HepG2 (cell line): ENCODE results near the gene TEX14. TPM values are rescaled to one million over a fixed set of nuclear protein-coding genes. Genes with fewer than 3 reads are reported as not detected.

ENCODE experiments used
- ATAD3A ChIP-seq: sonication (generic); formaldehyde crosslinking; IDR thresholded peaks from 2 replicates; pipeline ENCODE4 v1.4.0; 2020; ENCODE audit warnings: missing genetic modification reagents
- HES4 ChIP-seq: sonication (generic); formaldehyde crosslinking; IDR thresholded peaks from 2 replicates; pipeline ENCODE4 v1.9.0; 2021; ENCODE audit warnings: mild to moderate bottlenecking, missing genetic modification reagents, borderline replicate concordance
- NCOA1 ChIP-seq: sonication (generic); formaldehyde crosslinking; IDR thresholded peaks from 2 replicates; pipeline ENCODE4 v1.9.0; 2021; ENCODE audit warnings: missing genetic modification reagents
- SATB2 ChIP-seq: sonication (generic); formaldehyde crosslinking; IDR thresholded peaks from 2 replicates; pipeline ENCODE4 v1.5.0; 2020; ENCODE audit warnings: missing genetic modification reagents
- WIZ ChIP-seq: sonication (generic); formaldehyde crosslinking; IDR thresholded peaks from 2 replicates; pipeline ENCODE4 v1.5.1; 2020; ENCODE audit warnings: mild to moderate bottlenecking, missing genetic modification reagents
- ZNF432 ChIP-seq: sonication (generic); formaldehyde crosslinking; IDR thresholded peaks from 2 replicates; pipeline ENCODE4 v1.5.0; 2020; ENCODE audit warnings: missing genetic modification reagents, mild to moderate bottlenecking, borderline replicate concordance
- ZNF570 ChIP-seq: sonication (generic); formaldehyde crosslinking; IDR thresholded peaks from 2 replicates; pipeline ENCODE4 v1.4.0; 2020; ENCODE audit warnings: mild to moderate bottlenecking, missing genetic modification reagents, borderline replicate concordance
- ZNF768 ChIP-seq: sonication (generic); formaldehyde crosslinking; IDR thresholded peaks from 2 replicates; pipeline ENCODE4 v1.4.0; 2020; ENCODE audit warnings: missing genetic modification reagents
- polyA plus RNA-seq, 8 experiments: library from polyadenylated mRNA; depleted of rRNA in 3 of 8; stranded (reverse) in 7 of 8; unstranded in 1 of 8; fragments of >200 nt; fragmentation: Illumina TruSeq in 4 of 8; extraction: Trizol in 4 of 8; gene quantifications; 2 replicates each; pipeline versions ENCODE4 v1.2.1 to v1.2.3, GENCODE V29; 2011 to 2016; ENCODE audit warnings: low read depth in 4 of 8, missing spikeins in 1 of 8, mixed read lengths in 1 of 8; ENCODE audit not compliant: insufficient read depth in 1 of 8
- total RNA-seq, 5 experiments: library from RNA; depleted of rRNA; stranded (reverse); fragments of >200 nt; fragmentation: Illumina TruSeq; extraction: Trizol; gene quantifications; 2 replicates each; pipeline ENCODE4 v1.2.3, GENCODE V29; 2016; ENCODE audit warnings: low read depth in 1 of 5
- TF ChIP-seq, protein P1 (sequence below): sonication (generic); formaldehyde crosslinking; IDR thresholded peaks from 2 replicates; pipeline ENCODE4 v1.9.0; 2021; ENCODE audit warnings: missing genetic modification reagents, mild to moderate bottlenecking, borderline replicate concordance
- TF ChIP-seq, protein P2 (sequence below): sonication (generic); formaldehyde crosslinking; IDR thresholded peaks from 2 replicates; pipeline ENCODE4 v1.8.1; 2023; ENCODE audit warnings: missing genetic modification reagents, mild to moderate bottlenecking, borderline replicate concordance
- TF ChIP-seq, protein P3 (sequence below): sonication (generic); formaldehyde crosslinking; IDR thresholded peaks from 2 replicates; pipeline ENCODE4 v1.5.0; 2020; ENCODE audit warnings: missing genetic modification reagents, mild to moderate bottlenecking, borderline replicate concordance

TEX14 gene
- total and polyA plus RNA-seq, 2 of the 13 experiments (the other 11 are each of a cell fraction or from before 2014, with no cell fraction given), result 0.04 to 0.07 TPM

DNA sequence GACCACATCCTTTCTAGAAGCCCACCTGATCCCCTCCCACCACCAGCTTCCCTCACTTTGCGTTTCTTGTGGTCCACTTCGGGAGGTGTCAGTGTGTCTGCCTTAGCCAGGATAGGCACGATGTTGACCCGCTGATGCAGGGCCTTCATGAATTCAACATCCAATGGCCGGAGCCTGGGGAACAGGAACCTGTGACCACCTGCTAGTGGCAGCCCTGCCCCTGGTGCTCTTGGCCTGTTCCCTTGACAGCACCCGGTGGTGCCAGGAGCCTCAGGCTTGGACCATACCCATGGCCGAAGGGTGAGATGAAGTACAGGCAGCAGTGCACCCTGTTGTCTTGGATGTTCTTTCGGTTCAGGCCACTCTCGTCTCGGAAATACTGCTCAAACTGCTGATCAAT is 170.2 kb downstream of the TEX14 start (continued):
- TF ChIP-seq, protein P1, sequence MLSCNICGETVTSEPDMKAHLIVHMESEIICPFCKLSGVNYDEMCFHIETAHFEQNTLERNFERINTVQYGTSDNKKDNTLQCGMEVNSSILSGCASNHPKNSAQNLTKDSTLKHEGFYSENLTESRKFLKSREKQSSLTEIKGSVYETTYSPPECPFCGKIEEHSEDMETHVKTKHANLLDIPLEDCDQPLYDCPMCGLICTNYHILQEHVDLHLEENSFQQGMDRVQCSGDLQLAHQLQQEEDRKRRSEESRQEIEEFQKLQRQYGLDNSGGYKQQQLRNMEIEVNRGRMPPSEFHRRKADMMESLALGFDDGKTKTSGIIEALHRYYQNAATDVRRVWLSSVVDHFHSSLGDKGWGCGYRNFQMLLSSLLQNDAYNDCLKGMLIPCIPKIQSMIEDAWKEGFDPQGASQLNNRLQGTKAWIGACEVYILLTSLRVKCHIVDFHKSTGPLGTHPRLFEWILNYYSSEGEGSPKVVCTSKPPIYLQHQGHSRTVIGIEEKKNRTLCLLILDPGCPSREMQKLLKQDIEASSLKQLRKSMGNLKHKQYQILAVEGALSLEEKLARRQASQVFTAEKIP (CRISPR knock-in tag), result no peak
- TF ChIP-seq SATB2 (CRISPR knock-in tag), result no peak
- TF ChIP-seq ZNF768, result no peak
- TF ChIP-seq ZNF570 (CRISPR knock-in tag), result no peak
- no peak for TF ChIP-seq WIZ (CRISPR knock-in tag)
- TF ChIP-seq NCOA1 (CRISPR knock-in tag), result no peak
- TF ChIP-seq ATAD3A (CRISPR knock-in tag), result no peak
- TF ChIP-seq HES4, result no peak
- TF ChIP-seq, protein P2, sequence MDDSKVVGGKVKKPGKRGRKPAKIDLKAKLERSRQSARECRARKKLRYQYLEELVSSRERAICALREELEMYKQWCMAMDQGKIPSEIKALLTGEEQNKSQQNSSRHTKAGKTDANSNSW (CRISPR knock-in tag), result no peak
- no peak for TF ChIP-seq ZNF432 (CRISPR knock-in tag)
- TF ChIP-seq, protein P3, sequence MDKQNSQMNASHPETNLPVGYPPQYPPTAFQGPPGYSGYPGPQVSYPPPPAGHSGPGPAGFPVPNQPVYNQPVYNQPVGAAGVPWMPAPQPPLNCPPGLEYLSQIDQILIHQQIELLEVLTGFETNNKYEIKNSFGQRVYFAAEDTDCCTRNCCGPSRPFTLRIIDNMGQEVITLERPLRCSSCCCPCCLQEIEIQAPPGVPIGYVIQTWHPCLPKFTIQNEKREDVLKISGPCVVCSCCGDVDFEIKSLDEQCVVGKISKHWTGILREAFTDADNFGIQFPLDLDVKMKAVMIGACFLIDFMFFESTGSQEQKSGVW (CRISPR knock-in tag), result no peak
- TF ChIP-seq, all 625 proteins: peak for 3
